ENCODE data around the gene GPS2. TPM values are rescaled to one million over a fixed set of nuclear protein-coding genes. Genes with fewer than 3 reads are reported as not detected.

Gene GPS2
- total RNA-seq, 1 experiment from 2014 or later = 36.9 TPM

DNA sequence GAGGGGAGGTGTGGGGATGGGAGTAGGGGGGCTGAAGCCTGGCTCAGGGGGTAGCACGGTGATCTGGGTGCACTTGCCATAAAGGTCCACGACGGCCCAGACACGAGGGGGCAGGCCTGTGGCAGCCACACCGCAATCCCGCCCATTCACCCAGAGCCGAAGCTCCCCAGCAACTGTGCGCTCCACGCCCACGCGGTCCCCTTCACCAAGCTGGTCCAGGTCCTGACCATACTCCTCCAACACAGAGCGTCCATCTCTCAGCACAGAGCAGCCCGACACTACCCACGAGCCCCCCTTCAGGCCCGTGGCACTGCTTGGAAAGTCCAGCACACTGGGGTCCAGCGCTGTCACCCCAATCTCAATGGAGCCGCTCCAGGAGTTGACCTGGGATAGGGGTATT is 12.3 kb upstream of the GPS2 start:
- Histone ChIP-seq H3K4me1 (ENCODE audit: low read length) (peaks cover 23% of the 10 kb centered on the region), H3K9ac (ENCODE audit: low read length) (peak overlapping the region; percentile 94), H3K9me2 (replicated peaks; ENCODE audit: insufficient read depth, low read length) (no peaks in the 10 kb centered on the region), H3K36me3 (ENCODE audit: insufficient read depth, low read length) (peaks cover 13% of the 10 kb centered on the region; the same call in 1 of the 2 replicates), H3K9me3 (ENCODE audit: low read length) (no peaks in the 10 kb centered on the region), H3K4me3 (ENCODE audit: low read length) (peak overlapping the region; percentile 99; the same call in 1 of the 2 replicates), H4K20me1 (ENCODE audit: insufficient read depth, low read depth, low read length) (no peaks in the 10 kb centered on the region), H3K79me2 (ENCODE audit: low read length) (peaks cover 24% of the 10 kb centered on the region), H2AFZ (ENCODE audit: low read length) (no peak overlapping the region), H3K27ac (ENCODE audit: low read length) (no peak overlapping the region), H3K27me3 (ENCODE audit: low read length) (no peaks in the 10 kb centered on the region), H3K4me2 (ENCODE audit: low read depth, low read length, poor library complexity, severe bottlenecking) (peak overlapping the region; percentile 99)
- DNase-seq = no peak

GRCh38 chr17:7327056-7327455 is 11.9 kb upstream of the GPS2 start:
- no peak overlapping the region for H3K27ac ChIP-seq (ENCODE audit: low read length)
- peaks cover 24% of the 10 kb centered on the region for H3K79me2 ChIP-seq (ENCODE audit: low read length)
- no peaks in the 10 kb centered on the region for H3K9me3 ChIP-seq (ENCODE audit: low read length)
- peaks cover 14% of the 10 kb centered on the region; the same call in 1 of the 2 replicates for H3K36me3 ChIP-seq (ENCODE audit: insufficient read depth, low read length)
- DNase-seq = no peak
- no peaks in the 10 kb centered on the region for H3K27me3 ChIP-seq (ENCODE audit: low read length)
- no peaks in the 10 kb centered on the region for H3K9me2 ChIP-seq (replicated peaks; ENCODE audit: insufficient read depth, low read length)
- no peak overlapping the region for H3K4me3 ChIP-seq (ENCODE audit: low read length)
- peak overlapping the region; percentile 94; the same call in 1 of the 2 replicates for H3K9ac ChIP-seq (ENCODE audit: low read length)
- H3K4me1 ChIP-seq (ENCODE audit: low read length) = peaks cover 23% of the 10 kb centered on the region
- H4K20me1 ChIP-seq (ENCODE audit: insufficient read depth, low read depth, low read length) = no peaks in the 10 kb centered on the region
- H2AFZ ChIP-seq (ENCODE audit: low read length) = no peak overlapping the region
- no peak overlapping the region for H3K4me2 ChIP-seq (ENCODE audit: low read depth, low read length, poor library complexity, severe bottlenecking)

DNA sequence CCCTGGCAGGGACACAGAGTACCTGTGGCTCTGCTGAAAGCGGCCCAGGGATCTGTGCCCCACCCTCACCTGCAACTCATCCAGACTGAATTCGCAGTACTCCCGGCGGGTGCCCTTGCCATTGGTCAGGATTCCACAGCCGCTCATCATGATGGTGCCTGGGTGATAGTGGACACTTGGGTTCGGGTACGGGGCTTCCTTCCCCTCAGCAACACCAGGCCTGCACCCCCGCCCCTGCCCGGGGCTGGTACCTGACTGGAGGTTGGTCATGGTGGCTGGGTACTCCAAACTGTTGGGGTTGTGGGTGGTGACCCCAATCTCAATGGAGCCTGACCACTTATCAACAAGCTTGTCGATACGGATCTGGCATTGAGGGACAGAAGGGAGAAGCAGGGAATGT is 11.0 kb upstream of the GPS2 start:
- Histone ChIP-seq H3K36me3 (ENCODE audit: insufficient read depth, low read length) (peaks cover 14% of the 10 kb centered on the region; the same call in 1 of the 2 replicates), H3K27ac (ENCODE audit: low read length) (no peak overlapping the region), H3K27me3 (ENCODE audit: low read length) (no peaks in the 10 kb centered on the region), H3K79me2 (ENCODE audit: low read length) (peaks cover 24% of the 10 kb centered on the region), H3K4me1 (ENCODE audit: low read length) (peaks cover 23% of the 10 kb centered on the region), H3K4me2 (ENCODE audit: low read depth, low read length, poor library complexity, severe bottlenecking) (no peak overlapping the region), H3K4me3 (ENCODE audit: low read length) (no peak overlapping the region), H3K9me2 (replicated peaks; ENCODE audit: insufficient read depth, low read length) (no peaks in the 10 kb centered on the region), H3K9ac (ENCODE audit: low read length) (no peak overlapping the region), H4K20me1 (ENCODE audit: insufficient read depth, low read depth, low read length) (no peaks in the 10 kb centered on the region), H3K9me3 (ENCODE audit: low read length) (no peaks in the 10 kb centered on the region), H2AFZ (ENCODE audit: low read length) (no peak overlapping the region)
- no peak for DNase-seq

DNA sequence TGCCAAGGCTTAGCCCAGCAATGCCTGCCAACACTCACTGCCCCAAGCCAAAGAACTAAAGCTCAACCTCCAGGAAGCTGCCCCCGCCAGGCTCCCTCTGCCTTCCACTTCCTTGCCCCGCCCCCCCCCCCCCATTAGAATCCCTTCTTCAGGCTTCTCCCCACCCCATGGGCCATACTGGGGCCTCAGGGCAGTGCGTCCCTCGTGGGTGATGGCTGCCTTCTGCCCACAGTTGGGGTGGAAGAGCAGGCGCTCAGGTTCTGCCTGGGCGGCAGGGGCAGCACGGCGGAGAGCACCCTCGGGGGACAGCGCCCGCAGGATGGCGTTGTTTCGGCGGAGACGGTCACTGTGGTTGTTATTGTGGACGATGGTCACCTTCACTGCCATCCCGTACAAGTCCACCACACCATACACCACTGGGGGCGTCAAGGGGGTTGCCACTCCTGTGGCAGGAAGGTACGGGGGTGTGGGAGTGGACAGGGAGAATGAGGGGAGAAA is 9.9 kb upstream of the GPS2 start:
- Histone ChIP-seq H3K4me1 (ENCODE audit: low read length) (peaks cover 16% of the 10 kb centered on the region), H3K36me3 (ENCODE audit: insufficient read depth, low read length) (peaks cover 20% of the 10 kb centered on the region)

GRCh38 chr17:7324438-7324779 is 9.2 kb upstream of the GPS2 start:
- Histone ChIP-seq H3K36me3 (ENCODE audit: insufficient read depth, low read length) (peaks cover 20% of the 10 kb centered on the region), H3K4me2 (ENCODE audit: low read depth, low read length, poor library complexity, severe bottlenecking) (no peak overlapping the region), H3K9me3 (ENCODE audit: low read length) (no peaks in the 10 kb centered on the region)

More for the DNA sequence above, 9.9 kb upstream of the GPS2 start:
- no peak overlapping the region for H3K4me3 ChIP-seq (ENCODE audit: low read length)
- no peaks in the 10 kb centered on the region for H3K27me3 ChIP-seq (ENCODE audit: low read length)
- DNase-seq = no peak
- no peak overlapping the region for H3K27ac ChIP-seq (ENCODE audit: low read length)
- no peak overlapping the region for H3K9ac ChIP-seq (ENCODE audit: low read length)
- no peak overlapping the region for H3K4me2 ChIP-seq (ENCODE audit: low read depth, low read length, poor library complexity, severe bottlenecking)
- no peaks in the 10 kb centered on the region for H3K9me2 ChIP-seq (replicated peaks; ENCODE audit: insufficient read depth, low read length)
- no peak overlapping the region for H2AFZ ChIP-seq (ENCODE audit: low read length)
- H3K79me2 ChIP-seq (ENCODE audit: low read length) = peaks cover 24% of the 10 kb centered on the region
- H4K20me1 ChIP-seq (ENCODE audit: insufficient read depth, low read depth, low read length) = no peaks in the 10 kb centered on the region
- H3K9me3 ChIP-seq (ENCODE audit: low read length) = no peaks in the 10 kb centered on the region

GRCh38 chr17:7323731-7324437 is 8.7 kb upstream of the GPS2 start:
- peaks cover 23% of the 10 kb centered on the region for H3K79me2 ChIP-seq (ENCODE audit: low read length)
- no peaks in the 10 kb centered on the region for H3K9me2 ChIP-seq (replicated peaks; ENCODE audit: insufficient read depth, low read length)
- peaks cover 11% of the 10 kb centered on the region for H3K4me1 ChIP-seq (ENCODE audit: low read length)
- peak; percentile 73 for DNase-seq
- no peaks in the 10 kb centered on the region for H4K20me1 ChIP-seq (ENCODE audit: insufficient read depth, low read depth, low read length)
- H2AFZ ChIP-seq (ENCODE audit: low read length) = no peak overlapping the region
- no peak overlapping the region for H3K4me3 ChIP-seq (ENCODE audit: low read length)
- H3K9ac ChIP-seq (ENCODE audit: low read length) = no peak overlapping the region; the same call in 1 of the 2 replicates
- H3K4me2 ChIP-seq (ENCODE audit: low read depth, low read length, poor library complexity, severe bottlenecking) = no peak overlapping the region
- peaks cover 20% of the 10 kb centered on the region for H3K36me3 ChIP-seq (ENCODE audit: insufficient read depth, low read length)
- no peak overlapping the region for H3K27ac ChIP-seq (ENCODE audit: low read length)
- no peaks in the 10 kb centered on the region for H3K9me3 ChIP-seq (ENCODE audit: low read length)
- H3K27me3 ChIP-seq (ENCODE audit: low read length) = no peaks in the 10 kb centered on the region

More at GRCh38 chr17:7324438-7324779, 9.2 kb upstream of the GPS2 start:
- Histone ChIP-seq H3K4me1 (ENCODE audit: low read length) (peaks cover 11% of the 10 kb centered on the region), H3K79me2 (ENCODE audit: low read length) (peaks cover 24% of the 10 kb centered on the region), H2AFZ (ENCODE audit: low read length) (no peak overlapping the region), H4K20me1 (ENCODE audit: insufficient read depth, low read depth, low read length) (no peaks in the 10 kb centered on the region), H3K4me3 (ENCODE audit: low read length) (no peak overlapping the region), H3K9ac (ENCODE audit: low read length) (no peak overlapping the region; the same call in 1 of the 2 replicates), H3K27me3 (ENCODE audit: low read length) (no peaks in the 10 kb centered on the region), H3K27ac (ENCODE audit: low read length) (no peak overlapping the region), H3K9me2 (replicated peaks; ENCODE audit: insufficient read depth, low read length) (no peaks in the 10 kb centered on the region)
- DNase-seq = no peak

DNA sequence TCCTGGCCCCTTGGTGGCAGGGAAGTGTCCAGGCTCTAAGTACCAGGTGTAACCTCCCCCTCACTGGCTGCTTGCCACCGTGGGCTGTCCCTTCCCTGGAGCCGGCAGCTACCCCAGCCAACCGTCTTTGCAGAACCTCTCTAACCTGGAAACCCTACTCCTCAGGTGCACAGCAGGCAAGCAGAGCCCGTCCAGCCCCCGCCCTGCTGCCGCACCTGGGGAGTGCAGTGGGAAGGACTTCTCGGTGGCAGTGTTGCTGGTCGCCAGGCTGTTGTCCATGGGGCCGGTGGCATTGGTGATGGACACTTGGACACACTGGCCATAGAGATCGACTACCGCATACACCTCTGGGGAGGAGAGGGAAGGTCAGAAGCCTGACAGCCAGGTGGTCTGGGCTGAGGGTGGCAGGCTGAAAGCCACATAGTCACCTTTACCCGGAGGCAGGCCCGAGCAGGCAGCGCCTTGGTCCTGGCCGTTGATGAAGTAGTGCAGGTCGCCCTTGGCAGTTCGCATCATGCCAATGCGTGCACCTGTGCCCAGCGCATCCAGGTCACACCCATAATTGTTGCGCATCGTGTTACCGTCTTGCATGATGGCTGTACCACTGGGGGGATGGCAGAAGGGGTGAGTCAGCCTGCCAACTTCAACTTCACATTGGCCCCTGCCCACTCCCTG is 7.5 kb upstream of the GPS2 start:
- peaks cover 4% of the 10 kb centered on the region for H3K4me1 ChIP-seq (ENCODE audit: low read length)
- DNase-seq = no peak
- H3K79me2 ChIP-seq (ENCODE audit: low read length) = peaks cover 11% of the 10 kb centered on the region
- no peaks in the 10 kb centered on the region for H3K27me3 ChIP-seq (ENCODE audit: low read length)
- no peak overlapping the region for H3K4me2 ChIP-seq (ENCODE audit: low read depth, low read length, poor library complexity, severe bottlenecking)
- no peaks in the 10 kb centered on the region for H3K9me2 ChIP-seq (replicated peaks; ENCODE audit: insufficient read depth, low read length)
- no peak overlapping the region for H2AFZ ChIP-seq (ENCODE audit: low read length)
- H3K9ac ChIP-seq (ENCODE audit: low read length) = no peak overlapping the region
- H4K20me1 ChIP-seq (ENCODE audit: insufficient read depth, low read depth, low read length) = no peaks in the 10 kb centered on the region
- H3K27ac ChIP-seq (ENCODE audit: low read length) = no peak overlapping the region
- no peaks in the 10 kb centered on the region for H3K9me3 ChIP-seq (ENCODE audit: low read length)
- H3K4me3 ChIP-seq (ENCODE audit: low read length) = no peak overlapping the region
- peaks cover 24% of the 10 kb centered on the region for H3K36me3 ChIP-seq (ENCODE audit: insufficient read depth, low read length)

DNA sequence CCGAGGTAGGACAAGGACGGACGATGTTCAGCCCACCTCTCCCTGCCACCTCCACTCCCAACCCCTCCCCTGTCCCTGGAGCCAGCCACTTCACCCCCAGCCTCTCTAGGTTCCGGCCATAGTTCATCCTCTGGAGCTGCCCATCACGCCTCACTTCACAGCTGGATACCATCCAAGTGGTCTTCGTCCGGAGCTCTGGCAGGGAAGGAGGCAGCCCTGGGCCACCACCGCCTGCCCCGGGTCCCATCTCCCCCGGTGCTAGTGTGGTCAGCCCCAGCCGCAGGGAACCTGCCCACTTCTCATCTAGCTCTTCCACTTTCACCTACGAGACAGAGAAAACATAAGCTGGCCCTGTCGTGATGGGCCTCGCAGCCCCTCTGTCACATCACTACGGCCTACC is 6.3 kb upstream of the GPS2 start:
- no peaks in the 10 kb centered on the region for H3K27me3 ChIP-seq (ENCODE audit: low read length)
- H3K27ac ChIP-seq (ENCODE audit: low read length) = no peak overlapping the region
- no peak for DNase-seq
- H3K36me3 ChIP-seq (ENCODE audit: insufficient read depth, low read length) = peaks cover 27% of the 10 kb centered on the region
- no peak overlapping the region for H3K4me3 ChIP-seq (ENCODE audit: low read length)
- H3K79me2 ChIP-seq (ENCODE audit: low read length) = no peaks in the 10 kb centered on the region
- no peaks in the 10 kb centered on the region for H3K9me2 ChIP-seq (replicated peaks; ENCODE audit: insufficient read depth, low read length)
- H4K20me1 ChIP-seq (ENCODE audit: insufficient read depth, low read depth, low read length) = no peaks in the 10 kb centered on the region
- H3K9me3 ChIP-seq (ENCODE audit: low read length) = no peaks in the 10 kb centered on the region
- H3K4me2 ChIP-seq (ENCODE audit: low read depth, low read length, poor library complexity, severe bottlenecking) = no peak overlapping the region
- no peak overlapping the region for H2AFZ ChIP-seq (ENCODE audit: low read length)
- peaks cover under 1% of the 10 kb centered on the region; the same call in 1 of the 2 replicates for H3K4me1 ChIP-seq (ENCODE audit: low read length)
- no peak overlapping the region for H3K9ac ChIP-seq (ENCODE audit: low read length)

All from Karpas-422 (cell line).